NCI-H446 treated with DMSO at 0.1 percent for 48 hours (cell line): ENCODE data around the gene NEK9.

Source experiments
- DNase-seq: peaks from one replicate; lab custom pipeline; 2025; lab: John Stamatoyannopoulos, UW

Gene NEK9

GRCh38 chr14:75032939-75033338 lies 93.9 kb downstream of the NEK9 start:
- no peak for DNase-seq

GRCh38 chr14:75030147-75030546 lies 96.7 kb downstream of the NEK9 start:
- DNase-seq = no peak
